K562 (cell line): ENCODE data around the gene ACER3.

Experiments
- ZNF24 ChIP-seq: fragments of 450-650 bp; IDR thresholded peaks from 2 replicates; pipeline ENCODE4 v1.6.1; 2016
- TF ChIP-seq, protein P1 (sequence below), 3 experiments: IDR thresholded peaks in 2 of 3; conservative IDR thresholded peaks in 1 of 3; 2 replicates each; pipeline ENCODE4 v1.5.1; 2011 to 2012; ENCODE audit warnings: low read length in 3 of 3, mild to moderate bottlenecking in 3 of 3, control low read depth in 2 of 3, improper control_type of control experiment in 1 of 3, inconsistent platforms in 1 of 3, low read depth in 1 of 3, mixed read lengths in 1 of 3, moderate library complexity in 1 of 3; ENCODE audit not compliant: insufficient read depth in 2 of 3
- TF ChIP-seq, protein P2 (sequence below): fragments of 250-450 bp; sonication (Bioruptor Pico); IDR thresholded peaks from 2 replicates; pipeline ENCODE4 v1.8.0; 2022; ENCODE audit warnings: inconsistent platforms

DNA sequence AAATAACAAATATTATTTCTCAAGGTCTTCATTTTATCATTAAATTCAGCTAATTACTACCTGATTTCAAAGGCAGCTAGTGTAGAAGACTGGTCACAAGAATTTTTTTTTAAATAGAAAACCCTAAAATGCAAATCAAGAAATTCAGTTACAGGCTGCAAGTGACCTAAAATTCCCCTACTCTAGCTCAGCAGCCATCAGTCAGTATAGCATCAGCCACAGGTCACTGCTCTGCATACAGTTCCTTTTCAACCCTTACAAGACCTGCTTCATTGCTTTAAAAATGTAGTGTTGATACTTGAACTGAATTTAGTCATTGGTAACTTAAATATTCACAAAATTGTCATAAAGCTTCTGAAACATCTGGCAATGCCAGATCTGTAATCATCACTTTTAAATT lies 164.0 kb downstream of the ACER3 start:
- TF ChIP-seq, protein P1, sequence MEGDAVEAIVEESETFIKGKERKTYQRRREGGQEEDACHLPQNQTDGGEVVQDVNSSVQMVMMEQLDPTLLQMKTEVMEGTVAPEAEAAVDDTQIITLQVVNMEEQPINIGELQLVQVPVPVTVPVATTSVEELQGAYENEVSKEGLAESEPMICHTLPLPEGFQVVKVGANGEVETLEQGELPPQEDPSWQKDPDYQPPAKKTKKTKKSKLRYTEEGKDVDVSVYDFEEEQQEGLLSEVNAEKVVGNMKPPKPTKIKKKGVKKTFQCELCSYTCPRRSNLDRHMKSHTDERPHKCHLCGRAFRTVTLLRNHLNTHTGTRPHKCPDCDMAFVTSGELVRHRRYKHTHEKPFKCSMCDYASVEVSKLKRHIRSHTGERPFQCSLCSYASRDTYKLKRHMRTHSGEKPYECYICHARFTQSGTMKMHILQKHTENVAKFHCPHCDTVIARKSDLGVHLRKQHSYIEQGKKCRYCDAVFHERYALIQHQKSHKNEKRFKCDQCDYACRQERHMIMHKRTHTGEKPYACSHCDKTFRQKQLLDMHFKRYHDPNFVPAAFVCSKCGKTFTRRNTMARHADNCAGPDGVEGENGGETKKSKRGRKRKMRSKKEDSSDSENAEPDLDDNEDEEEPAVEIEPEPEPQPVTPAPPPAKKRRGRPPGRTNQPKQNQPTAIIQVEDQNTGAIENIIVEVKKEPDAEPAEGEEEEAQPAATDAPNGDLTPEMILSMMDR (IDR thresholded peaks at IDR 0.05 in 2 of 3, conservative IDR thresholded peaks at IDR 0.05 in 1 of 3; ENCODE audit: insufficient read depth in 2 of 3, low read depth in 1 of 3, low read length in 3 of 3), result no peak
- TF ChIP-seq, protein P2, sequence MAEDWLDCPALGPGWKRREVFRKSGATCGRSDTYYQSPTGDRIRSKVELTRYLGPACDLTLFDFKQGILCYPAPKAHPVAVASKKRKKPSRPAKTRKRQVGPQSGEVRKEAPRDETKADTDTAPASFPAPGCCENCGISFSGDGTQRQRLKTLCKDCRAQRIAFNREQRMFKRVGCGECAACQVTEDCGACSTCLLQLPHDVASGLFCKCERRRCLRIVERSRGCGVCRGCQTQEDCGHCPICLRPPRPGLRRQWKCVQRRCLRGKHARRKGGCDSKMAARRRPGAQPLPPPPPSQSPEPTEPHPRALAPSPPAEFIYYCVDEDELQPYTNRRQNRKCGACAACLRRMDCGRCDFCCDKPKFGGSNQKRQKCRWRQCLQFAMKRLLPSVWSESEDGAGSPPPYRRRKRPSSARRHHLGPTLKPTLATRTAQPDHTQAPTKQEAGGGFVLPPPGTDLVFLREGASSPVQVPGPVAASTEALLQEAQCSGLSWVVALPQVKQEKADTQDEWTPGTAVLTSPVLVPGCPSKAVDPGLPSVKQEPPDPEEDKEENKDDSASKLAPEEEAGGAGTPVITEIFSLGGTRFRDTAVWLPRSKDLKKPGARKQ (CRISPR knock-in tag), result no peak
- no peak for TF ChIP-seq ZNF24
